Mesenteric fat pad (tissue), 1 donor: ENCODE measurements around the gene ACAA2. TPM values are rescaled to one million over a fixed set of nuclear protein-coding genes. Genes with fewer than 3 reads are reported as not detected.

Experiments
- DNase-seq: peaks from one replicate; pipeline ENCODE4 v3.0.0-alpha.2; 2020; ENCODE audit warnings: low spot score
- total RNA-seq: library from RNA; stranded (reverse); fragmentation: NEBNext Ultra II Directional; extraction: Animal tissue kit (Norgen Biotek cat#: 25700); gene quantifications from one replicate; pipeline ENCODE4 v1.2.1, GENCODE V29; 2021
- donor health status: DM: yes; HTN: yes; CAD: no.

ACAA2 gene
- total RNA-seq, 1 donor from 2014 or later: 178 TPM

DNA sequence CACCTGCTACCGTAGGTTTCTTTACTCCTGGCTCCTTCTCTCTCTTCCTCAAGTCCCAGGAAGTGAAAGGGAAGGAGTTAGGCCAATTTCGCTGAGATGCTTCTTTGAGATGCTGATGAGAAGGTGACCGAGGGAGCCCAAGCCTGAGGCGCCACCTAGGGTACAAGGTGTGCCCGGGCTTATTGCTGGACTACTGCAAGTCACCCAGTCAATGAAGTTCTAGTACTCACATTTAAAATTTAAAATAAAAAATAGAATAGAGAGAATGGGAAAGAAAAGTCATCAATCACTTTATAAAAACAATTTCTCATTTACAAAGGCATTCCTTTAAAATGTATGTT lies 45.3 kb downstream of the ACAA2 start:
- no peak for DNase-seq

DNA sequence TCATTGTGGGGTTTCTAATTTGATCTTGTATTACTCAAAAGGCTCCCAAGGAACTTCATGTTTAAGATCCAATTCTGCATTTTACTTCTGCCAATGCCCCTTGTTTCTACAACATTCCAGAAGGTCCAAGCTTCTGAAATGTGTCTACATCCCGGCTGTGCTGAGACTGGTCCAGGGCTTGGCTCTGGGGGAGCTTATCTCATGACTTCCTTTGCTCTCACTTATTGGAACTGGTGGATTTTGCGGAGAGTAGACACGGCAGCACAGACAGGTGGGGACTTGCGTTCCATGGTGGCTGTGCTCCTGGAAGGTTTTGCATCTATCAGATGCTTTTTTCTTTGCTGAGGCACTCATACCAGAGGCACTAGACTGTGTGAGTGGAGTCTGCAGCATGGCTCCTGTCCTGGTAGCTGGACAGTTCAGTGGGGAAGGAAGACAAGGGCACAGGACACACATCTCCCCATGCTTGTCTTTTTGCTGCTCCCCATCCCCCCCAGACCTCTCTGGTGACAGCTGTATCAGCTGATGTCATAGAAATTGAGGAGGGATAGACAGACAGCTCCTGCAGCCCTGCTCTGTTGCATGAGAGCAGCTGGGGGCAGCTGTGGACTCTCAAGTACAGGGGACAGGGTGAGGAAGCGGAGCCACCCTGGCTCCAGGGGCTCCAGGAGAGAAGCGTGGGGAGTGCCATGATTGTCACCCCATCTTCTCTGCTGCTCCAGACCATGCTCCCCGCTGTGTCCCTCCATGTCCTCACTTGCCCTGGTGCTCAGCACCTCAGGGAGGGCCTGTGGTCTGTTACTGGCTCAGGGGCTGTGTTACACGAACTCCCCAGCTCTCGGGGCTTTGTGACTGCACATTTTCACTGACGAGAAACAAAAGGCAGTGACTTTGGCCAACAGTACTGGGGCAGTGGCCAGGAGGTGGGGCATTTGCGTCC lies 46.0 kb downstream of the ACAA2 start:
- no peak for DNase-seq

DNA sequence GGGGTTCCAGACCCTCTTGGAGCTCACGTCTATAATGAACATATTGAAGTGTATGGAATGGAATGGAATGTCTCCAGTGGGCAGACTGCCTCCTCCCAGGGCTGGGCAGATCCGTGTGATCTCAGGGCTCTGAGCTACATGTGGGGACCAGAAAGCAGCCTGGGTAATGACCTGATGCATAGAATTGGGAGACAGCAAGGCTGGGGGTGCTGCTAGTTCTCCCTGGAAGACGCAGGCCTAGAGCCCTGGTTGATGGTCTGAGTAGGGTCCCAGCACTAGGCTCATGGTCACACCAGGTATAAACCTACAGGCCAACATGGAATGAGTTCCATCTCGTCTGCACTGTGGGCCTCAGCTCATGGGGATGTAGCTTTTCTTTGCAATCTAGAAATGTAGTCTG lies 46.7 kb downstream of the ACAA2 start:
- DNase-seq: no peak

DNA sequence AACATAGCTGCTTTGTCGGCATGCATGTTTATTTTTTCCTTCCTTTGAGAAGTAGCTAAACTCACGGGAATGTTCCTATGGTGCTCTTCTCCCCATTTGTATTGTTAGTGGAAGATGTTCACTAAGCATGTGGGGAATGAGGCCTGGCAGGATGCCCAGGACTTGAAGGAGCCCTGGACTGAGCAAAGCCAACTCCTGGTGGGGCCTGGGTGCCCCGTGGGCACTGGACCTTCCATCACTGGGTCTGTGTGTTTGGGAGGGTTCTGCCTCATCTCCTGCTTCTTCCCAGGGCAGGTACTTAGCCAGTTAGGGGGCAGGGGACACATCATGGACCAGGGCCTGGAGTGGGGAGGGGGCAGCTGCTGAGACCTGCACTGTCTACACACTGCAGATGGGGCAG lies 49.3 kb downstream of the ACAA2 start:
- DNase-seq: no peak

DNA sequence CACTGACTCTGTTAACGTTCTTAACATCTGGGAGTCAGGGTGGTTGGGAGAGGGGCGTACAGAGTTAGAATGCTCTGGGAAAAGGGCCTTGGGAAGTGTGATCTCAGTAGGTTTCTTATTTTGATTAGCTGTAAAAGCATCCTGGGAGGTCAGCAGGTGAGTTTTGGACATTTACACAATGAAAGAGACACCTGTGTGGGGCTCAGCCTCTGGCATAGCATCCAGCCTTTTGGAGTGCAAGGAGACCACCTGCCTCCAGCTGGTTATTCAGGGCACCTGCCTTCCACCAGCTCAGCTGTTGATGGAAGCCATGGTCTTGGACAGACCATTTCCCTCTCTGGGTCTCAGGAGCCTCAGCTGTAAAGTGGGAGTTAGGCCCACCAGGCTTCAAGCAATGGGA lies 49.7 kb downstream of the ACAA2 start:
- DNase-seq: no peak

DNA sequence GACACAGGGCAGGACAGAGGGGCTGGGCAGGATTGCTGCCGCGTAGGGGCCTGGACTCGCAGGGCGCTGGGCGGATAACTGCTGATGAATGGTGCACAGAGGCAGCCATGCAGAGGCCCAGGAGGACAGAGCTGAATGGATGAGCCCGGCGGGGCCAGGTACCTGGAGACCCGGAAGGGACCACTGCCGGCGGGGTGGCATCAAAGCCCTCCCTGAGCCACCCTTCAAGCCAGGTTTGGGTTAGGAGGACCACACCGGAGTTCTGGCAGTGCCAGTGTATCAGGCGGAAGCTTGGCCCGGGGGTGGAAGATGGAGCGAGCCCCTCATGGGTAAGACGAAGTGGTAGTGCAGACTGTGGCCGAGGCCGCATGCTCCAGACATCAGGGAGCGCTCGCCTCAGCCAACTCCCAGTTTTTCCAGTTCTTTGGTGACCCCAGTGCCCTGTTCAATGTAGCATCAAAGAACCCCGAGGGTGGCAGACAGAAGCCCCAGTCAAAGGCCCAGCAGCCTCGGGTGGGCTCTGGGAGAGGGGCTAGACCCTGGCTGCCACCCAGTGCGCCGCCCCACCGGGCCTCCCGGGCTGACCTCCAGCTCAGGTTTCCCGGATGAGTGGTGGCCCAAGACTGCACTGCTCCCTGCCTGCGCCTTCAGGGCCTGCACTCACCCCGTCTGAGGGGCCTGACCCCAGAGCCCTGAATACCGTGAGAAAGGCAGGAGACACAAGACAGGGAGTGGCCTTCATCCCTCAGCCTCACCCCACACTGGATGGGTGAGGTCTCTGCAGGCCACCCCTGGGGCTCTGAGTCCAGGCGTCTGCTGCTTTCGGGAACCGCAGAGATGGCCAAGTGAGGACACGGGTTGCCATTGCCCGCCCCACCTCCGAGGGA lies 50.9 kb downstream of the ACAA2 start:
- DNase-seq: no peak

DNA sequence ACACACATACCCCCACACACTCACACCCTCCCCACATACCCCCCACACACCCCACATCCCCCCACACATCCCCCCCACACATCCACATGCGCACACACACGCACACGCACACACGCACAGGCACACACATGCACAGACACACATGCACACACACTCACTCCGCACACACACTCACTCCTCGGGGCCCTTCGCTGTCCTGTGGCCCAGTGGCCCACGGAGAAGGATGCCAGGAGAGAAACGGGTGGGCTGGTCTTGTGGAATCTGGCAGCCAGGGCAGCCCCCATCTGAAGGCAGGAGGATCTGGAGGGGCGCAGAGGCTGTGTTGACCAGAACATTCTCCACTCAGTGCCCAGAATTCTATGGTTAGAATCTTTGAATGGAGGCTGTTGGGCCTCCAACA lies 51.6 kb downstream of the ACAA2 start:
- DNase-seq: no peak

DNA sequence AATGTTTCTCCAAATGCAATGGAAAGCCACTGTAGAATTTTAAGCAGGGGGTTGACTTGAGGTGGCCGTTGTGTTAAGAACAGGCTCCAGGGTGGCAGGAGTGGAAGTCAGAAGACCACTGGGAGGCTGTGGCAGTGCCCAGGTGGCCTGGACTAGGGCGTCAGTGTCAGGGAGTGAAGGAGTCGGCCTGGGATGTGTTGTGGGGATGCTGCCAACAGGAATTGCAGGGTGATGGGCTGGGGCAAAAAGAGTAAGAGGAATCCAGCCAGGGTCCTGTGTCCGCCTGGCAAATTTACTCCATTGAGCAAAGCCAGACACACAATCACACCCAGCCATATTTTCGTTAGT lies 55.1 kb downstream of the ACAA2 start:
- DNase-seq: no peak

DNA sequence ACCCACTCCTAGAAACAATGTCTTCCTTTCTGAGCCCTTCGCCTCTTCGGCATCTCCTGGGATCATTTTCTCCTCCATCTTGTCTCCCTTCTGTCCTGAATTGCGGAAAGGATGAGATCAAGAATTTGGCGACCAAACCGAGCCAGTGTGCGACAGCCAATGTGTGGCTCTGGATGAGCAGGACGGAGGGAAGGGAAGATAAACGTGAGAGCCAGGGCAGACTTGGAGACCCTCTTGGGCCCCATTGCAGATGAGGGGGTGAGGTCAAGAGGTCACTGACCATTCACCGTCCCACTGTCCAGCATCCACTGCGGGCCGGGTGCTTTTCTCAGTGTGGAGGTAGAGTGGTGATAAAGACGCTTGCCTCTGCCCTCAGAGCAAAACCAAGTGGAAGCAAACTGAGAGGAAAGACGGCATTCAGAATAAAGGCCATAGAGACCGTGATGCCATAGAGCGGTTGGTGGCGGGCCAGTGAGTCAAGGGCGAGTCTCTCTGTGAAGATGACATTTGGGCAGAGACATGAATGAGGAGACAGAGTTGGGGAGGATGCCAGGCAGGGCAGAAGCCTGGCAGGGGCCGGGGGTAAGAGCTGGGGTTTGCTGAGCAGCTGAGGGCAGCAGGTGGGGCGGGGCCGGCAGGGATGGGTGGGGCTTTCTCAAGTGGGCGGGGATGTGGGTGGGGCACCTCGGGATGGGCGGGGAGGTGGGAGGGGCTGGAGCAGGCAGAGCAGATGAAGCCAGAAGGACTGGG lies 55.6 kb downstream of the ACAA2 start:
- no peak for DNase-seq

DNA sequence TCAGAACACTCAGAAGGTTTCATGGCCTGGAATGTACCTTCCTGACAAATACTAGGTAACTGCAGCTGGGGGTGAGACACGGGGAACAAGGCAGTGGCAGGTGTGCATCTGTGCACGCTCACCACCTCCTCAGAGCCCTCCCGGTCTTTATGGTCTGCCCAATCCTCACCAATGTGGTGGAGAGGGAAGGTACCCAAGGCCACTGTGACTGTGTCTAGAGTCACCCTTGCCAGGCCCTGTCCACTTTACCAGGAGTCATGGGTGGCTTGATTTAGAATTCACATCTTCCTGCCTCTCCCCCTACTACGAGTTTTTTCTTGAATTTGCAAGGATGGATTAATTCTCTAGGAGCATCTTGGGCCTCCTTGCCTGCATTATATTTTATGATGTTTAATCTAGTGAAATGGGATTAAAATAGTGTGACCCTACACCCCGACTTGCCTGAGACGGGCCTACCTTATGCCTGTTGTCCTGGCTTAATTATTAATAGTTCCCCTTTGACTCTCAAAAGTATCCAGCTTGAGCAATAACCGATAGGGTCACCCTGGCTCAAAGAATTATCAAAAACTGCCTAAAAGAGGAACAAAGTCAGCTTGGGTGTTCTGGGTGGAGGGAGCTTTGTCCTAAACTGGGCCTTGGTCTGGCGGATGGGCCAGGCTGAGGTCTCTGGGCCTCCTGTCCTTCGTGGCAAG lies 56.5 kb downstream of the ACAA2 start:
- peak; percentile 43 for DNase-seq

DNA sequence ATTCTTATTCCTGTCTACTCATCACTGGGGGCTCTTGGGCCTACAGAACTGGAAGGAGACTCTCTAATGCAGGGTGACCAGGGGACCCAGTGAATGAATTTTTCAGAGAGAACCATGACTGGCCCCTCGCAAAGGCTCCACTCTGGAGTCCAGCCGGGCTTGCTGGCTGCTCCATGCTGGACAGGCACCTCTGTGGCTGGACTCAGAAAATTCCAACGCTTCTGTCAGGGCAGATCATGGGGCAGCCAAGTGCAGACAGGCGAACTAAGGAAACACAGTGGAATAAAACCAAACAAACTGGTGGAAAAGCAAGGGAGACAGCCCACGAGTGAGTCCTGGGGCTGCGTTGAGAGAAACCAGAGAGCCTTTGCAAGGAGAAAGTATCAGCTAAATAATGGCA lies 57.2 kb downstream of the ACAA2 start:
- DNase-seq: peak; percentile 73

DNA sequence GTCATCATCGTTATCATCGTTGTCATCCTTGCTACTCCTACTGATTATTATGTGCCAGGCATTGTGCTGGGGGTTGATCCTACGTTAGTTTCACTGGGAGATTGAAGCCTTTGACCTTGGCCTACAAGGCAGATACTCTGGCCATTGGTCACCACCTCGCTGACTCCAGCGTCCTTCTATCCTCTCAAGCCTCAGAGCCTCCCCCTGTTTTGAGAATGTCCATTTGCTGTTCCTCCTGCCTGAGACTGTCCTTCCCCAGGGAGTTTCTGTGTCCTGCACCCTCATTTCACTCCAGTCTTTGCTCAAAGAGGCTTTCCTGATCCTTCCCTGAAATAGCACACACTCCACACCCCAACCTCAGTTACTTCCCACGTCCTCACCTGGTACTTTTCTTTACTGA lies 57.8 kb downstream of the ACAA2 start:
- DNase-seq: peak; percentile 57

DNA sequence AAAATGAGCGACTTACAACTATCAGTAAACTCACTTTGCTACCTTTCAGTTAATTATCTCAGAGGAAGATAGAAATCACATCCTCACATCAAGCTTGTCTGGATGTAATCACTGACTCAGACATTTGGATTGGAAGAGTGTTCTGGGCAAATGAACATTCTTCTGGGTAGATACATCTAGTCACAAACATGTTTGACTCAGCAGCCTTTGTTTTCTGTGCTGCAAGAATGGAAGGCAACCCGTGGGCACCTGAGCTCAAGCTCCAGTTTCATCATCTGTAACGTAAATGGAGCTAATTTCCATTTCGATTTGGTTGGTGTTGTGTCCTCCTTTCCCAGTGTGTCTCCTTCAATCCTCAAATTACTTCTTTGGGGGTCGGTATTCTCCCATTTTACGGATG lies 58.5 kb downstream of the ACAA2 start:
- no peak for DNase-seq

DNA sequence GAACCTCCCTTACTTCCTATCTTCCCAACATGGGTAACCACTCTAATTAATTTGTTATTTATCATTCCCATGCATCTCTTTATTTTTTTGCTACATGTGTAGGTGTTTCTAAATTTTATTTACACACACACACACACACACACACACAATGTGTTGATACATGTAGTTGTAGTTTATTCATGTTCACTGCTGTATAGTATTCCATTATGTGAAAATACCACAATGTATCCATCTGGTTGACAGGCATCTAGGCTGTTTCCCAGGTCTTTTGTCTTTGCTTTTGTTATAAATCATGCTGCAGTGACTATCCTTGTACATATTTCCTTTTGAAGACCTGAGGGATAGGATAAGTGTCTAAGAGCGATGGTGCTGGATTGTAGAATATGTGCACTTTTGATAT lies 59.7 kb downstream of the ACAA2 start:
- DNase-seq: no peak

DNA sequence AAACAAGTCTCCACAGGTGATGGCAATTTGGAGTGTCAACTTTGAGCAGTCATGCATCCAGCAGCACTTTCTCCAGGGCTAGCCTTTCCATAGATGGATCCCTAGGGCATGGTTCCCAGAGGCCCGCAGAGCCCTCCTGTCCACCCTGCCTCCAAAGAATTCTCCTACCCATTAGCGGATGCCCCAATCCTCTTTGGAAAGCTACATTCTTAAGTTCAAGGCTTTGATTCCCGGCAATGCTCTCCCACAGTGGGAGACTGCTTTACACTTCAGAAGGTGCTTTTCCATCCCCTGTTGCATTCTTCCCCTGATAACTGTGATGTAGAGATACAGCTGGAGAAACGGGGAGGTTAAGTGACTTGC lies 61.3 kb downstream of the ACAA2 start:
- peak; percentile 8 for DNase-seq

DNA sequence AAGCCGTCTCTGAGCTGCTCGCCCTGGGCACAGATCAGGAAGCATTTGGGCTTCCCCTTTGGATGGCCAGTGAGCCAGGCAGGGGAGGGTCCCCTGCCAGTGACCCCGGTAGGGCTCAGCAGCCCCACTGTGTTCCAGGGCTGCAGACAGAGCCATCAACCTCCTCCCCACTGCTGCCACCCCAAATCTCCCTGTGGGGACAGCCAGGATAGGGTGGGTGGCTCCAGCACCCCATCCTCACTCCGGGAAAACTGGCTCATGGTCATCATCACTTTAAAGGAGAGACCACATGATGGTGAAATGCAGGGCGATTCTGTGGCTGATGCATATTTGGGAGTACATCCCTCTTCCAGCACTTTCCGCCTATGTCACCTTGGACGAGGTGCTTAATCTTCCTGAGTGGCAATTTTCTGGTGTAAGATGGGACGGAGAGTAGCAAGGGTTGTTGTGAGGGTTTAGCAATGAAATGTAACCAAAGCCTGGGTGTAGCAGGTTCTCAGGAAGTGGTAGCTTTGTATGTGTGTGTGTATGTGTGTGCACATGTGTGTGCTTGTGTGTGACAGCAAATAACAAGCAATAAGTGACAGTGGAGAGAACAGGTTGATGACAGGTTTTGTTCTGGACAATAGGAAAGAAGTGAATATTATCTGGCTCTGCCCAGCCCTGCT lies 61.8 kb downstream of the ACAA2 start:
- DNase-seq: peak; percentile 53

DNA sequence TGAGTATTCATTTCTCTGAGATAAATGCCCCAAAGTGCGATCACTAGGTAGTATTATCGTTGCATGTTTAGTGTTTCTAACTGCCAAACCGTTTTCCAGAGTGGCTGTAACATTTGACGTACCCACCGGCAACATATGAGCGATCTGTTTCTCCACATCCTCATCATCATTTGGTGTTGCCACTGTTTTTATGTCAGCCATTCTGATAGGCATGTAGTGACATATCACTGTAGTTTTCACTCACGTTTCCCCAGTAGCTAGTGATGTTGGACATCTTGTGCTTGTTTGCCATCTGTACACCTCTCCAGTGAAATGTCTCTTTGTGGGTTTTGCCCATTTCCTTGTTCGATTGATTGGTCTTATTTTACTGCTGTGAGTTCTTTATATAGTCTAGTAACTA lies 63.8 kb downstream of the ACAA2 start:
- DNase-seq: no peak

DNA sequence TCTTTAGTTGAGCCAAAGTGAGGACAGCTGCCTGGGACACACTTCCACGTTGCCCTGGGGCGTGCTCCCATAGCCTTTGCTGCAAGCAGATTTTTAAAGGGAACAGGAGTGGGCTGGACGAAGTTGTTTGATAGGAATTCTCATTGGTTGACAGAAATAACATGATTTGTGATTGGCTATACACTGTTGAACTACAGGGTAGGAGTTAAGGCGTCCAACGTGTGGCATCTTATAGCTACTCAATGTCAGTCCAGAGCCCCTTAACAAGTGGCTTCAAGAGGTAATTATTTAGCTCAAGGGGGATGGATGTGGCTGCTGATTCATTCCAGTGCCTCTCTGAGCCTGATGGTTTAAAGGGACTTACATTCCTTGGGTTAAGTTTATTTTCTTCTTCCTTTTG lies 65.5 kb downstream of the ACAA2 start:
- peak; percentile 18 for DNase-seq

DNA sequence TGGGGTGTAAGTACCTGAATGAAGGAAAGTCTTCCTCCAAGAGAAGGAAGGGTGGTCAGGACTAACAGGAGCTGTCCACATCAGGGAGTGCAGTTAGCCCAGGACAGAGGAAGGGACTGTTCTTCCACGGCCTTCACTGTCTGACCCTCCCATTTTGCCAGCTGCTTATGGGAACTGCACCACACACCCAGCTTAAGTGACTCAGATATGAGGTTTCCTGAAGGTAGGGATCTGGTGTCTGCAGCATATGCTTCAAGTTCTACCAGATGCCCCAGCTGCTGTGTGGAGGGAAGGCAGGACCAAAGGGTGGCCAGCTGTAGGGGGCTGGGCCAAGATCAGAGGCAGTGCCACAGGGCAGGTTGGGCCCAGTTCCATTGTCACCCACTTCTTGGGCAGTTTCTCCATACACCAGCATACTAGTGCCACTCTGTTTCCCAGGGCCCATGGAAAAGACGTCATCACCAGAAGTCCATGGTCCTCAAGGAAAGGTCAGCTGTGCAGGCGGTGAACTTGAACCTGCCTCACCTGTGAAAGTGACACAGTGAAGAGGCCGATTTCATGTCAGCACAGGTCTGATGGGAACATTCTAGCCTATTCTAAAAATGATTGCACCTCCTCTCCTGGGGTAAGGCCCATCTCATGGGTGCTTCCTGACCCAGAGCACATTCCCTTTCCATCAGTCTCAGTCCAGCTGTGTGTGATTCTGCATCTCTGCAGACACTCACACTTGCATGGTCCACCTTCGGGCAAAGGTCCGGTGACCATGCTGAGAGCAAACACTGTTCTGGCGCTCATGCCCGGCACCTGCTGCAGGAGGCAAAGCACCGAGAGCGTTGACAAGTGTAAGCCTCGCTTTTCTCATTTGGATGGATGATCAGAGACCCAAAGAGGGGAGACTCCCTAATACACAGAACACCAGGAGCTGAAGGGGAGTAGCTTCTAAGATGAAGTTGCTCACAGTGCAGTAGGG lies 68.0 kb downstream of the ACAA2 start:
- DNase-seq: peak; percentile 62
